ENCODE measurements around the gene SPATA2. TPM values are rescaled to one million over a fixed set of nuclear protein-coding genes. Genes with fewer than 3 reads are reported as not detected.

The SPATA2 gene
- total RNA-seq, 1 experiment from 2014 or later: 8.3 TPM

- no peaks in the 10 kb centered on the region for H3K36me3 ChIP-seq (ENCODE audit: control insufficient read depth, insufficient read depth, low read length)
- no peaks in the 10 kb centered on the region for H3K27me3 ChIP-seq (ENCODE audit: control insufficient read depth, insufficient read depth, low read length)
- H3K4me1 ChIP-seq (ENCODE audit: control insufficient read depth, insufficient read depth, low read length): peaks cover 41% of the 10 kb centered on the region
- ChIA-PET CTCF (interaction anchor here (0.6 kb wide), 2 partner anchors 18 to 165 kb away, joined by 3 to 5 read pairs; no protein-coding TSS in a partner anchor), POLR2A (interaction anchor here (0.5 kb wide), 1 partner anchor 615 kb away, joined by 3 read pairs; no protein-coding TSS in a partner anchor)
- H3K27ac ChIP-seq (ENCODE audit: low read length): 0 out of 2 replicates have a peak overlapping the region, but pooled peaks have one; percentile 29
- BruUV-seq (replicated peaks): no TSS peak
- in situ Hi-C loops (cut with HindIII; ENCODE audit: low pct_unique_long_range_greater_than_20kb, low sequenced_read_pairs) (no loop called here), intact Hi-C loops (cut with micrococcal nuclease; ENCODE audit: unreplicated experiment) (no loop called here)
- DNase-seq (ENCODE audit: low read depth, low spot score) (no peak), ATAC-seq (no peak)
- no peak for TF ChIP-seq REST (IDR thresholded peaks at IDR 0.05; ENCODE audit: insufficient read depth in 1 of 2, low read depth in 2 of 2, low read length in 1 of 2)
- H3K4me3 ChIP-seq (ENCODE audit: low read depth in 2 of 2, low read length in 2 of 2): no peak overlapping the region
- H3K9me3 ChIP-seq (ENCODE audit: control insufficient read depth, insufficient read depth, low read depth, low read length): no peaks in the 10 kb centered on the region
These were observed 23.7 kb downstream of the SPATA2 start for GRCh38 chr20:49891476-49892110.

GRCh38 chr20:49890471-49891361 is 24.6 kb downstream of the SPATA2 start:
- Histone ChIP-seq H3K27me3 (ENCODE audit: control insufficient read depth, insufficient read depth, low read length) (no peaks in the 10 kb centered on the region), H3K36me3 (ENCODE audit: control insufficient read depth, insufficient read depth, low read length) (no peaks in the 10 kb centered on the region), H3K9me3 (ENCODE audit: control insufficient read depth, insufficient read depth, low read depth, low read length) (no peaks in the 10 kb centered on the region), H3K4me1 (ENCODE audit: control insufficient read depth, insufficient read depth, low read length) (peaks cover 41% of the 10 kb centered on the region), H3K4me3 (ENCODE audit: low read depth in 2 of 2, low read length in 2 of 2) (no peak overlapping the region), H3K27ac (ENCODE audit: low read length) (no peak overlapping the region)
- ChIA-PET POLR2A (interaction anchor here (0.5 kb wide), 1 partner anchor 614 kb away, joined by 3 read pairs; no protein-coding TSS in a partner anchor), CTCF (interaction anchor here (0.6 to 0.7 kb wide), 4 partner anchors 18 to 270 kb away, joined by 3 to 5 read pairs (median 3); no protein-coding TSS in a partner anchor)
- no peak for DNase-seq (ENCODE audit: low read depth, low spot score)
- intact Hi-C loops (cut with micrococcal nuclease; ENCODE audit: unreplicated experiment): no loop called here
- in situ Hi-C loops (cut with HindIII; ENCODE audit: low pct_unique_long_range_greater_than_20kb, low sequenced_read_pairs): no loop called here
- TF ChIP-seq SIN3A (IDR thresholded peaks at IDR 0.05; ENCODE audit: borderline replicate concordance, insufficient read depth, low read depth, low read length): no peak
- TF ChIP-seq POLR2AphosphoS5 (IDR thresholded peaks at IDR 0.05; ENCODE audit: low read depth, low read length): no peak
- no TSS peak for BruUV-seq (replicated peaks)
- ATAC-seq: no peak

- Histone ChIP-seq H3K27ac (ENCODE audit: low read length) (no peak overlapping the region), H3K27me3 (ENCODE audit: control insufficient read depth, insufficient read depth, low read length) (no peaks in the 10 kb centered on the region), H3K36me3 (ENCODE audit: control insufficient read depth, insufficient read depth, low read length) (no peaks in the 10 kb centered on the region), H3K9me3 (ENCODE audit: control insufficient read depth, insufficient read depth, low read depth, low read length) (no peaks in the 10 kb centered on the region), H3K4me1 (ENCODE audit: control insufficient read depth, insufficient read depth, low read length) (peaks cover 41% of the 10 kb centered on the region), H3K4me3 (ENCODE audit: low read depth in 2 of 2, low read length in 2 of 2) (no peak overlapping the region)
- ATAC-seq (no peak), DNase-seq (ENCODE audit: low read depth, low spot score) (no peak)
- BruUV-seq (replicated peaks): no TSS peak
- CTCF ChIA-PET: interaction anchor here (0.6 to 2.4 kb wide), 4 partner anchors 43 to 282 kb away, joined by 3 to 6 read pairs (median 4); no protein-coding TSS in a partner anchor
- in situ Hi-C loops (cut with HindIII; ENCODE audit: low pct_unique_long_range_greater_than_20kb, low sequenced_read_pairs) (no loop called here), intact Hi-C loops (cut with micrococcal nuclease; ENCODE audit: unreplicated experiment) (loop anchor here (5.0 kb wide), 1 partner anchor 278 kb away; no protein-coding TSS in a partner anchor)
- POLR2A ChIA-PET: interaction anchor here (0.6 kb wide), 1 partner anchor 302 kb away, joined by 3 read pairs; no protein-coding TSS in a partner anchor
- TF ChIP-seq REST (IDR thresholded peaks at IDR 0.05; ENCODE audit: insufficient read depth in 1 of 2, low read depth in 2 of 2, low read length in 1 of 2) (no peak), TCF7L2 (IDR thresholded peaks at IDR 0.05; ENCODE audit: low read depth, low read length) (no peak), CTCF (IDR thresholded peaks at IDR 0.05) (peak; percentile 77)
These were observed 25.4 kb downstream of the SPATA2 start for GRCh38 chr20:49889935-49890333.

Measured in Panc1 (cell line).